GM18508 (cell line): ENCODE results near the gene ALMS1.
"Not testable (repeated sequence)": the region's sequence is repeated elsewhere in the genome, so short reads cannot be mapped to it uniquely, and the experiment has no call there.

Source experiments
- ATAC-seq: cut with Tn5 transposase; IDR thresholded peaks from one replicate; pipeline ENCODE4 v1.9.1; 2021; ENCODE audit warnings: moderate number of reproducible peaks; ENCODE audit not compliant: insufficient read depth, unreplicated experiment

ALMS1 gene

DNA sequence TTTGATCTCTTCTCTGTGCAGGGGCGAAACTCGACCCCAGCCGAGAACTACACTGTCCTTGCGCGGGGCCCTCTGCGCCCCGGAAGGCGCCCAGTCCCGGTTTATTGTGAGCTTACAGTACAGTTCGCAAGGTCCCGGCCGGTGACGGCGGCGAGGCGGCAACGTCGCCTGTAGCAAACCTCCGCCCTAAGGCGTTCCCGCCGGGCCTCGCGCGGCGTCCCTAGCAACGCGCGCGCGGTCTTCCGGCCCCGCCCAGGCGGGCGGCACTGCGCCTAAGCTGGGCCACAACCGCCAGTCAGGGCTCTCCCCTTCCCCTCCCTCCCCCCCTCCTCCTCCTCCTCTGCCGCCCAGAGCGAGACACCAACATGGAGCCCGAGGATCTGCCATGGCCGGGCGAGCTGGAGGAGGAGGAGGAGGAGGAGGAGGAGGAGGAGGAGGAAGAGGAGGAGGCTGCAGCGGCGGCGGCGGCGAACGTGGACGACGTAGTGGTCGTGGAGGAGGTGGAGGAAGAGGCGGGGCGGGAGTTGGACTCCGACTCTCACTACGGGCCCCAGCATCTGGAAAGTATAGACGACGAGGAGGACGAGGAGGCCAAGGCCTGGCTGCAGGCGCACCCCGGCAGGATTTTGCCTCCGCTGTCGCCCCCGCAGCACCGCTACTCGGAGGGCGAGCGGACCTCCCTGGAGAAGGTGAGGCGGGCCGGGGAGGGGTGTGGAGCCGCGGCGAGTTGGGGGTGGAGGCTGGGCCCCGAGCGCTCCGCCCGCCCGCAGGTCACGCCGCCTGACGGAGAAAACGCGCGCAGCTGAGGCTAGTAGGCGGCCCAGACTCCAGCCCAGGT, at the start of gene ALMS1:
ALMS1 (plus strand) TSS at position 333 of the 838 bp plus-strand sequence; CDS start at position 366, 33 bp downstream.
- ATAC-seq, result peak; percentile 63

- ATAC-seq, result no peak
Observed at GRCh38 chr2:73337828-73338227, 47.8 kb upstream of the ALMS1 start.

- no peak for ATAC-seq
Observed at GRCh38 chr2:73339201-73339600, 46.4 kb upstream of the ALMS1 start.

GRCh38 chr2:73341039-73341438, 44.6 kb upstream of the ALMS1 start:
- ATAC-seq, result no peak

- no peak for ATAC-seq
Observed at GRCh38 chr2:73343992-73344391, 41.6 kb upstream of the ALMS1 start.

DNA sequence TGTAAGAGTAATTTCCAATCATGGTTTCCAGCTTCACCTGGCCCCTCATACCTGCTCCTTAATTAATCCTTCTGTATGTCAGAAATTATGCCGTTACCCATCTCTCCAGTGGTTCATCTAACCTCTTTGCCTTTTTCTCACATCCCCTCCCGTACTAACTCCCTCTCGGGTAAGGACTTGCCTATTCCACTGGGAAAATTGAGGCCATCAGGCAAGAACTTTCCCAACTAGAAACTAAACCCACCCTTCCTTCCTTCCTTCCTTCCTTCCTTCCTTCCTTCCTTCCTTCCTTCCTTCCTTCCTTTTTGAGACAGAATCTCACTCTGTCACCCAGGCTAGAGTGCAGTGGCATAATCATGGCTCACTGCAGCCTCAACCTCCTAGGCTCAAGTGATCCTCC, 40.9 kb upstream of the ALMS1 start:
- not testable (repeated sequence) for ATAC-seq

DNA sequence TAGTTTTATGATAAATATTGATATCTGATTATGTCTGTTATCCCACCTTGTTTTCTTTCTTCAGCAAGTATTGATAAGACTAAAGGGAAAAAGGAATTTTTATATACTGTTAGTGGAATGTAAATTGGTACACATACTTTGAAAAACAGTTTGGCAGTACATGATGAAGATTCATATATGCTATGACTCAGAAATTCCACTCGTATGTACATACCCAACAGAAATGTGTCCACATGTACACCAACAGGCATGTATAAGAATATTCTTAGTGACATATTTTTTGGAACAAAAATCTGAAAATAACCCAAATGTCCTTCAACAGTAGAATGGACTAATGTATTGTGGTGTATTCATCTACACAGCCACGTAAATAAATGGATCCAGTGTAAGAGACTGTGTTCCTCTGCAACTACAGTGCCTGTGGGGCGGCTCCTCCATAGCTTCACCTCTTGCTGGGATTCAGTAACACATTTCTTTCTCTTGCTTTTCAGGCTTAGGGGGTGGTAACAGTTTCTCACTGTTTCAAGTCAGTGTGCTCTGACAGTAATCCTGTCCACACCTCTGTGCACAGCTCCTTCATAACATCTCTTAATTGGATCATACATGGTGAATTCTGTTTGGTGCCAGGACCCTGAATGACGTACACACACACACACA, 35.5 kb upstream of the ALMS1 start:
- ATAC-seq, result no peak

DNA sequence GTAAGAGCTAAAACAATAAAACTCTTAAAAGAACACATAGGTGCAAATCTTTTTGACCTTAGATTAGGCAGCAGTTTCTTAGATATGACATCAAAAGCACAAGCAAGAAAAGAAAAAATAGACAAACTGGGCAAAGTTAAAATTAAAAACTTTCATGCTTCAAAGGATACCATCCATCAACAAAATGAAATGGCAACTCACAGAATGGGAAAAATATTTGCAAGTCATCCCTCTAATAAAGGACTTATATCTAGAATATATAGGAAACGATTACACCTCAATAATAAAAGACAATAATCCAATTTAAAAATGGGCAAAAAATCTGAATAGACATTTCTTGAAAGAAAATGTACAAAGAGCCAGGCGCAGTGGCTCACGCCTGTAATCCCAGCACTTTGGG, 29.5 kb upstream of the ALMS1 start:
- no peak for ATAC-seq

- no peak for ATAC-seq
Observed at GRCh38 chr2:73359915-73360697, 25.5 kb upstream of the ALMS1 start.

- no peak for ATAC-seq
Observed at GRCh38 chr2:73366060-73366459, 19.6 kb upstream of the ALMS1 start.

- no peak for ATAC-seq
Observed at GRCh38 chr2:73368781-73369180, 16.9 kb upstream of the ALMS1 start.

DNA sequence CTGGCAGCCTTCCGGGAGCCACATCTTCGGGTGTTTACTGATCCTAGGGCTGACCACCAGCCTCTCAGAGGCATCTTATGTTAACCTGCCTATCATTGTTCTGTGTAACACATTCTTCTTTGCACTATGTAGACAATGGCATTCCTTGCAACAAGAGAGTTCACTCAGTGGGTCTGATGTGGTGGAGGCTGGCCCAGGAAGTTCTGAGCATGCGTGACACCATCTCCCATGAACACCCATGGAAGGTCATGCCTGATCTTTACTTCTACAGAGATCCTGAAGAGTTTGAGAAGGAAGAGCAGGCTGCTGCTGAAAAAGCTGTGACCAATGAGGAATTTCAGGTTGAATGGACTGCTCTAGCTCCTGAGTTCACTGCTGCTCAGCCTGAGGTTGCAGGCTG, 15.3 kb upstream of the ALMS1 start:
- no peak for ATAC-seq

DNA sequence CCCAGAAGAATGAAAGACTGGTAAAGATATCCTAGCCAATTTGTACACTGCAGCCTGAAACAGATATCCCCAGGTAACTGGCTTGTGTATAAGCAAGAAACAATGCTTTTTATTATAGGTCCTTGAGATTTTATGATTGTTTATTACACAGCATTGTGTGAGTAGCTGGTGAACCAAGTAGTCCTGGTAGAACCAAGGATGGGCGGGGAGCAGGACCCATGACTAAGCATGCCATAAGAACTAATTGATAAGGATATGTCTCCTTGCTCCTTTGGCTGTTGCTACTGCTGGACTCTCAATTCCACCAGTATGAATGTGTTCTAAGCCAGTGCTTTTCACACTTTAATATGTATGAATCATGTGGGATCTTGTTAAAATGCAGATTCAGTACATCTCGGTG, 12.3 kb upstream of the ALMS1 start:
- ATAC-seq, result no peak

- no peak for ATAC-seq
Observed at GRCh38 chr2:73374269-73374668, 11.4 kb upstream of the ALMS1 start.

GRCh38 chr2:73376681-73377080, 9.0 kb upstream of the ALMS1 start:
- no peak for ATAC-seq

DNA sequence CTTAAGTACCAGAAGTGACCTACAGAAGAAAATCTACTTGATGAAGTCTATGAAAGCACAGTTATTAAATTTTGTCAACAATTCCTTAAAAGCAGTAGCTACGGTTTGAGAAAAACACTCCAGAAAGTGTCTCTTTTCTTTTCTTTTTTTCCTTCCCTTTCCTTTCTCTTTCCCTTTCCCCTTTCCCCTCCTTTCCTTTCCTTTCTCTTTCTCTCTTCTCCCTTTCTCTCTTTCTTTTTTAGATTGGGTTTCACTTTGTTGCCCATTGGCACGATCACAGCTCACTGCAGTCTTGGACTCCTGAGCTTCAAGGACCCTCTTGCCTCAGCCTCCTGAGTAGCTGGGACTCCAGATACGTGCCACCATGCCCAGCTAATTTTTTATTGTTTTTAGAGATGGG, 2.6 kb upstream of the ALMS1 start:
- ATAC-seq, result no peak

DNA sequence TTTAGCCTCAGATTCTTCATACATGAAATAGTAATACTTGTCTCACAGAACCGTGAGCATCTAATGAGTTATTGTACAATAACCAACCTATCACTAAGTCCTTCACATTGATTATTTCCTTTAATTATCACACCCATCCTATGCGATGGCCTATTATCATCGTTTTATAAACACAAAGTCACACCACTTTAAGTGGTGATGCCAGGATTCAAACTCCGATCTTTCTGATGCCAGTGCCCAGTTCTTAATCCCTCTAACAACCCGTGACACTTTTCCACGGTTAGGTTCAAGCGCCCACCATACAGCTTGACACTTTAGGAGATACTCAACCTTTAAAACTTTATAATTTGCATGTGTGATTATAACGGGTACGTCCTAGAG, 523 bp upstream of the ALMS1 start:
- ATAC-seq, result no peak

- ATAC-seq, result peak; percentile 5
Observed at GRCh38 chr2:73386342-73386868, 769 bp downstream of the ALMS1 start.

DNA sequence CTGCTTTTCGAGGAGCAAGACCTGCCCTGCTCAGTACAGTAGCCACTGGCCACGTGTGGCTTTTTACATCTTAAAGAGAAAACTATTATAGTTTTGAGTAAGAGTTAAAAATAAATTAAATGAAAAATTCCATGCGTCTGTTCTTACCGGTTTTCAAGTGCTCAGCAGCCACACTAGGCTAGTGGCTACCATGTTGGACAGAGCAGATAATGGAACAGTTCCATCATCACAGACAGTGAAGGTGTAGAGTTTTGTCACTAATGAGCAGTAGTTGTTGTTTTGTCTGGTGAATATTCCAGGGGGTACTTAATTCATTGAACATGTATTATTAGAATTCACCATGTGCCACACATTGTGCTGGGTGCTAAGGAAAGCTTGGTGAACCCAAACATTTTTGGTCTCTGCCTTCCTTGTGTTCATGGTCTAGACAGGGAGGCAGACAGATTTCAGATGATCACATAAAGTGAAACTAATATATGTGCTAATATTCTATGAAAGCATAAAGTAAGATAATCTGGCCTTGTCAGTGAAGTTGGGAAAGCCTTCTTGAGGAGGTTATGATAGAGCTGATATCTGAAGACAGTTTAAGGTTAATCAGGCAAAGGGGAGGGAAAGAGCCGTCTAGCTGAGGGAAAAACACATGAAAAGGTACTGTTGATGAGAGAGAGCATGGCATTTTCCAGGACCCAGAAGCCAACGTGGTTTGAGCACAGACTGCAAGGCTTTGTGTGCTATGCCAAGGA, 1.4 kb downstream of the ALMS1 start:
- ATAC-seq, result no peak
